ENCODE measurements around the gene IRAK2.

Gene IRAK2

GRCh38 chr3:10223676-10224639 lies 59.2 kb downstream of the IRAK2 start:
- peak in 2 of 3 donors; percentile 20 to 21 for DNase-seq (ENCODE audit: low read depth in 3 of 3, low spot score in 1 of 3)

- peak in 2 of 3 donors; percentile 33 to 36 for DNase-seq (ENCODE audit: low read depth in 3 of 3, low spot score in 1 of 3)
These were observed 60.3 kb downstream of the IRAK2 start for GRCh38 chr3:10224794-10225665.

- DNase-seq (ENCODE audit: low read depth in 3 of 3, low spot score in 1 of 3) = no peak
These were observed 61.6 kb downstream of the IRAK2 start for GRCh38 chr3:10226293-10226692.

- DNase-seq (ENCODE audit: low read depth in 3 of 3, low spot score in 1 of 3) = no peak
These were observed 63.7 kb downstream of the IRAK2 start for GRCh38 chr3:10228248-10228950.

GRCh38 chr3:10229576-10229975 lies 64.9 kb downstream of the IRAK2 start:
- DNase-seq (ENCODE audit: low read depth in 3 of 3, low spot score in 1 of 3) = no peak

- DNase-seq (ENCODE audit: low read depth in 3 of 3, low spot score in 1 of 3) = no peak
These were observed 67.4 kb downstream of the IRAK2 start for GRCh38 chr3:10232137-10232536.

GRCh38 chr3:10233988-10234387 lies 69.3 kb downstream of the IRAK2 start:
- DNase-seq (ENCODE audit: low read depth in 3 of 3, low spot score in 1 of 3) = no peak

GRCh38 chr3:10234526-10235230 lies 70.0 kb downstream of the IRAK2 start:
- DNase-seq (ENCODE audit: low read depth in 3 of 3, low spot score in 1 of 3) = no peak

GRCh38 chr3:10235551-10235950 lies 70.8 kb downstream of the IRAK2 start:
- DNase-seq (ENCODE audit: low read depth in 3 of 3, low spot score in 1 of 3) = no peak

GRCh38 chr3:10238345-10239183 lies 73.8 kb downstream of the IRAK2 start:
- no peak for DNase-seq (ENCODE audit: low read depth in 3 of 3, low spot score in 1 of 3)

GRCh38 chr3:10240799-10241198 lies 76.1 kb downstream of the IRAK2 start:
- DNase-seq (ENCODE audit: low read depth in 3 of 3, low spot score in 1 of 3) = no peak

GRCh38 chr3:10242182-10243065 lies 77.7 kb downstream of the IRAK2 start:
- DNase-seq (ENCODE audit: low read depth in 3 of 3, low spot score in 1 of 3) = peak; percentile 36 to 64 (median 54)

- no peak for DNase-seq (ENCODE audit: low read depth in 3 of 3, low spot score in 1 of 3)
These were observed 79.3 kb downstream of the IRAK2 start for GRCh38 chr3:10244009-10244408.

- DNase-seq (ENCODE audit: low read depth in 3 of 3, low spot score in 1 of 3) = no peak
These were observed 80.5 kb downstream of the IRAK2 start for GRCh38 chr3:10245081-10245712.

- no peak for DNase-seq (ENCODE audit: low read depth in 3 of 3, low spot score in 1 of 3)
These were observed 83.0 kb downstream of the IRAK2 start for GRCh38 chr3:10247679-10248183.

- DNase-seq (ENCODE audit: low read depth in 3 of 3, low spot score in 1 of 3) = peak; percentile 84 to 86 (median 85)
These were observed 83.7 kb downstream of the IRAK2 start, which contains the start of gene TATDN2 for GRCh38 chr3:10248184-10248983. Gene TATDN2 (plus strand): TSS chr3:10248459. CDS start chr3:10249201, 742 bp downstream.
